Measurements from ENCODE around the gene LGR6.

GRCh38 chr1:202264300-202264699 is 70.7 kb downstream of the LGR6 start:
- TF ChIP-seq ZNF24 (IDR thresholded peaks at IDR 0.05) (no peak), CTCF (IDR thresholded peaks at IDR 0.05 in 2 of 3, conservative IDR thresholded peaks at IDR 0.05 in 1 of 3; ENCODE audit: control insufficient read depth in 2 of 3, extremely low read depth in 1 of 3, insufficient read depth in 1 of 3, low read depth in 3 of 3, low read length in 3 of 3) (no peak), ESRRA (IDR thresholded peaks at IDR 0.05; ENCODE audit: low read length) (no peak)
